K562 (cell line): ENCODE data around the gene BECN2. TPM values are rescaled to one million over a fixed set of nuclear protein-coding genes. Genes with fewer than 3 reads are reported as not detected.

Experiments used
- ATAC-seq: fragments of 200-7000 bp; cut with Tn5 transposase; 3 replicates; pipeline ENCODE4 v1.9.1; 2020; ENCODE audit warnings: moderate library complexity
- BruUV-seq: library from RNA; stranded (reverse); fragments of 400-500 nt; replicated peaks from 2 replicates; lab custom pipeline; 2021; lab: Mats Ljungman, UMichigan
- CTCF ChIA-PET: fragments of 300-600 bp; formaldehyde crosslinking; extraction: SDS; loops from one replicate; lab custom pipeline; 2021; ENCODE audit warnings: low intra/inter-chr PET ratio; lab: Yijun Ruan, JAX
- POLR2A ChIA-PET: fragments of 300-600, 350-650 bp; sonication (Branson Sonifier 250); formaldehyde crosslinking; extraction: SDS; loops from one replicate; lab custom pipeline; 2021; ENCODE audit warnings: antibody characterized with exemption, inconsistent platforms; lab: Yijun Ruan, JAX
- DNase-seq, 4 experiments: peaks; one replicate each; pipeline versions ENCODE4 v3.0.0 to v3.0.0-alpha.2; 2011 to 2018; ENCODE audit warnings: low spot score in 3 of 4, mixed read lengths in 3 of 4; ENCODE audit errors: extremely low read depth in 1 of 4
- FAIRE-seq: peaks from 2 replicates; lab custom pipeline; 2011; peaks lifted over from hg19 to GRCh38; lab: Jason Lieb, UNC
- H2AFZ ChIP-seq: 2 replicates; pipeline ENCODE4 v1.6.0; 2011; ENCODE audit warnings: low read depth, low read length, control low read depth, inconsistent platforms
- H3K27ac ChIP-seq: fragments of 200-600 bp; 3 replicates; pipeline ENCODE4 v1.8.0; 2011; ENCODE audit warnings: low read depth, mild to moderate bottlenecking, control low read depth, inconsistent platforms, low read length, moderate library complexity, mixed read lengths; ENCODE audit errors: extremely low read depth
- H3K27me3 ChIP-seq, 2 experiments: fragments of 300-600 bp in 1 of 2; 2 replicates in 1 of 2; 3 replicates in 1 of 2; pipeline versions ENCODE4 v1.6.0 to v1.8.0; 2011; ENCODE audit warnings: inconsistent platforms in 2 of 2, low read length in 2 of 2, mild to moderate bottlenecking in 1 of 2, mixed read lengths in 1 of 2, moderate library complexity in 1 of 2; ENCODE audit not compliant: control insufficient read depth in 2 of 2, insufficient read depth in 2 of 2
- H3K36me3 ChIP-seq: fragments of 300-600 bp; 3 replicates; pipeline ENCODE4 v1.8.0; 2011; ENCODE audit warnings: mild to moderate bottlenecking, low read length, inconsistent platforms; ENCODE audit not compliant: control insufficient read depth, insufficient read depth
- H3K4me1 ChIP-seq, 2 experiments: fragments of 200-600 bp in 1 of 2; replicated peaks in 1 of 2; 2 replicates in 1 of 2; 3 replicates in 1 of 2; pipeline versions ENCODE4 v1.5.1 to v1.8.0; 2011; ENCODE audit warnings: inconsistent platforms in 2 of 2, low read length in 2 of 2, mild to moderate bottlenecking in 1 of 2, mixed read lengths in 1 of 2, moderate library complexity in 1 of 2; ENCODE audit not compliant: control insufficient read depth in 2 of 2, insufficient read depth in 2 of 2
- H3K4me2 ChIP-seq: 2 replicates; pipeline ENCODE4 v1.6.1; 2011; ENCODE audit warnings: low read length, control low read depth, inconsistent platforms, mixed read lengths; ENCODE audit not compliant: insufficient read depth
- H3K4me3 ChIP-seq: fragments of 200-600 bp; sonication (generic), shearing (Covaris generic); 2 replicates; pipeline ENCODE4 v1.5.1; 2016; ENCODE audit warnings: control low read depth, inconsistent platforms
- H3K79me2 ChIP-seq: fragments of 200-600 bp; 3 replicates; pipeline ENCODE4 v1.8.0; 2011; ENCODE audit warnings: low read length, inconsistent platforms; ENCODE audit not compliant: control insufficient read depth, insufficient read depth
- H3K9ac ChIP-seq, 2 experiments: 2 replicates each; pipeline versions ENCODE4 v1.6.0 to v1.6.1; 2011; ENCODE audit warnings: low read depth in 2 of 2, low read length in 2 of 2, control low read depth in 1 of 2, inconsistent platforms in 1 of 2, mild to moderate bottlenecking in 1 of 2, mixed read lengths in 1 of 2; ENCODE audit not compliant: insufficient read depth in 1 of 2
- H3K9me1 ChIP-seq: one replicate; pipeline ENCODE4 v1.6.0; 2011; ENCODE audit warnings: inconsistent platforms, mild to moderate bottlenecking, low read length, moderate library complexity; ENCODE audit not compliant: control insufficient read depth, insufficient read depth
- H3K9me3 ChIP-seq: replicated peaks from 2 replicates; pipeline ENCODE4 v1.5.1; 2011; ENCODE audit warnings: low read depth, low read length, inconsistent platforms; ENCODE audit not compliant: control insufficient read depth, insufficient read depth
- H4K20me1 ChIP-seq: replicated peaks from 2 replicates; pipeline ENCODE4 v1.6.1; 2011; ENCODE audit warnings: low read length, inconsistent platforms, mixed read lengths; ENCODE audit not compliant: control insufficient read depth, insufficient read depth
- PKNOX1 ChIP-seq: fragments of 450-650 bp; IDR thresholded peaks from 2 replicates; pipeline ENCODE4 v1.6.1; 2016
- PRDM10 ChIP-seq: fragments of 450-650 bp; IDR thresholded peaks from 2 replicates; pipeline ENCODE4 v1.6.1; 2018; ENCODE audit not compliant: partially characterized antibody
- WGBS: fragments of 100-300 bp; shearing (Covaris generic); methylation state at CpG from one replicate; pipeline ENCODE4 v1.1.6; 2016; ENCODE audit warnings: low coverage, mixed read lengths; ENCODE audit not compliant: insufficient coverage; ENCODE audit errors: missing lambda C conversion rate; 5-methylcytosine and 5-hydroxymethylcytosine counted together
- in situ Hi-C: fragments of 300-500 bp; cut with MboI; formaldehyde crosslinking; loops from 4 replicates; pipeline ENCODE4 v1.15.0; 2018; ENCODE audit warnings: inconsistent platforms, mixed read lengths
- intact Hi-C: fragments of 100-400 bp; cut with micrococcal nuclease; formaldehyde crosslinking; loops from 2 replicates; pipeline ENCODE4 v1.14.2; 2022
- polyA plus RNA-seq, 8 experiments: library from polyadenylated mRNA; depleted of rRNA in 4 of 8; stranded (reverse) in 5 of 8; unstranded in 3 of 8; fragments of >200 nt; fragmentation: Nextera tagmentation in 2 of 8; fragmentation: Illumina TruSeq in 1 of 8; extraction: Ambion mirVana in 2 of 8; extraction: Trizol in 1 of 8; gene quantifications; 2 replicates each; pipeline versions ENCODE4 v1.2.1 to v1.2.3, GENCODE V29; 2011 to 2014; ENCODE audit warnings: inconsistent platforms in 1 of 8, missing spikeins in 1 of 8
- total RNA-seq, 7 experiments: library from RNA; depleted of rRNA in 6 of 7; stranded (reverse); fragments of >200 nt in 6 of 7; fragmentation: Illumina TruSeq in 2 of 7; extraction: Trizol in 2 of 7; gene quantifications; 2 replicates each; pipeline versions ENCODE4 v1.2.1 to v1.2.3, GENCODE V29; 2011 to 2021; ENCODE audit warnings: low replicate concordance in 1 of 7

Gene BECN2
- total and polyA plus RNA-seq, 9 of the 15 experiments (the other 6 are each of a cell fraction or from before 2014, with no cell fraction given): not detected

GRCh38 chr1:242005866-242006535 is 48.4 kb downstream of the BECN2 start:
- Histone ChIP-seq H2AFZ (no peak overlapping the region), H3K9ac (no peak overlapping the region), H4K20me1 (no peaks in the 10 kb centered on the region), H3K27ac (no peak overlapping the region), H3K4me2 (no peak overlapping the region), H3K9me3 (no peaks in the 10 kb centered on the region)
- intact Hi-C loops: no loop called here
- ATAC-seq (no peak), DNase-seq (no peak), FAIRE-seq (no peak)
- in situ Hi-C loops: loop anchor here (25.0 kb wide), 1 partner anchor 1269 kb away; no protein-coding TSS in a partner anchor
- POLR2A ChIA-PET: interaction anchor here (0.6 to 1.5 kb wide), 3 partner anchors 8 to 132 kb away, joined by 3 to 4 read pairs (median 3); no protein-coding TSS in a partner anchor
- CTCF ChIA-PET: no interaction called here
- TF ChIP-seq PKNOX1: peak; percentile 19; the same call in 1 of the 2 replicates
- no peak for TF ChIP-seq PRDM10
- TF ChIP-seq, all 486 proteins: peak for 1
- no peak overlapping the region for H3K4me3 ChIP-seq
- H3K4me1 ChIP-seq: no peaks in the 10 kb centered on the region
- H3K9me1 ChIP-seq: no peaks in the 10 kb centered on the region
- BruUV-seq: no TSS peak
- peaks cover 10 to 26% of the 10 kb centered on the region in 2 experiments; a peak in 4 of 5 replicates for H3K27me3 ChIP-seq
- WGBS: 2% methylated on average over 3 of the region's 5 CpGs
- no peaks in the 10 kb centered on the region for H3K36me3 ChIP-seq
- no peaks in the 10 kb centered on the region for H3K79me2 ChIP-seq
